K562 (cell line): Measurements from ENCODE around the gene UNC119. TPM values are rescaled to one million over a fixed set of nuclear protein-coding genes. Genes with fewer than 3 reads are reported as not detected.

Experiments used
- AFF4 ChIP-seq: sonication (generic); formaldehyde crosslinking; IDR thresholded peaks from 2 replicates; pipeline ENCODE4 v1.8.0; 2023; ENCODE audit warnings: mild to moderate bottlenecking, missing genetic modification reagents
- ARID2 ChIP-seq: fragments of 450-650 bp; IDR thresholded peaks from 2 replicates; pipeline ENCODE4 v1.6.1; 2017; ENCODE audit warnings: antibody characterized with exemption, mild to moderate bottlenecking
- BCOR ChIP-seq: fragments of 450-650 bp; IDR thresholded peaks from 2 replicates; pipeline ENCODE4 v1.6.1; 2016
- CEBPZ ChIP-seq: fragments of 150-350 bp; IDR thresholded peaks from 2 replicates; pipeline ENCODE4 v1.6.1; 2014; ENCODE audit warnings: low read depth, mild to moderate bottlenecking, low read length, borderline replicate concordance
- HDAC2 ChIP-seq: fragments of 450-650 bp; IDR thresholded peaks from 2 replicates; pipeline ENCODE4 v1.6.1; 2016; ENCODE audit warnings: mild to moderate bottlenecking
- MAFG ChIP-seq: fragments of 450-650 bp; conservative IDR thresholded peaks from 2 replicates; pipeline ENCODE4 v1.6.1; 2016; ENCODE audit warnings: missing genetic modification characterization, missing compliant biosample characterization
- NFE2 ChIP-seq: IDR thresholded peaks from 2 replicates; pipeline ENCODE4 v1.6.1; 2014; ENCODE audit warnings: antibody characterized with exemption, low read depth
- PURB ChIP-seq: sonication (generic); formaldehyde crosslinking; IDR thresholded peaks from 2 replicates; pipeline ENCODE4 v1.9.0; 2021; ENCODE audit warnings: low read depth, mild to moderate bottlenecking, missing genetic modification reagents
- SMARCA5 ChIP-seq: fragments of 450-650 bp; IDR thresholded peaks from 2 replicates; pipeline ENCODE4 v1.6.1; 2016
- TCF7L2 ChIP-seq: fragments of 150-350 bp; IDR thresholded peaks from 2 replicates; pipeline ENCODE4 v1.6.1; 2016; ENCODE audit warnings: low read depth, mild to moderate bottlenecking, low read length, moderate library complexity
- TCFL5 ChIP-seq: fragments of 250-450 bp; sonication (Bioruptor Pico); conservative IDR thresholded peaks from 2 replicates; pipeline ENCODE4 v1.6.1; 2021; ENCODE audit warnings: mild to moderate bottlenecking, moderate library complexity, matching md5 sums
- ZBTB1 ChIP-seq: sonication (generic); formaldehyde crosslinking; IDR thresholded peaks from 2 replicates; pipeline ENCODE4 v1.8.1; 2023; ENCODE audit warnings: missing genetic modification reagents, low read depth, mild to moderate bottlenecking, borderline replicate concordance
- ZBTB12 ChIP-seq: fragments of 250-450 bp; sonication (Bioruptor Pico); IDR thresholded peaks from 2 replicates; pipeline ENCODE4 v1.4.0; 2020
- ZNF146 ChIP-seq: IDR thresholded peaks from one replicate; pipeline ENCODE4 v1.6.1; 2018; ENCODE audit warnings: missing compliant biosample characterization; ENCODE audit not compliant: unreplicated experiment
- ZNF764 ChIP-seq: fragments of 250-450 bp; sonication (Bioruptor Pico); IDR thresholded peaks from 2 replicates; pipeline ENCODE4 v1.4.0; 2020; ENCODE audit warnings: low read depth, mild to moderate bottlenecking, moderate library complexity
- polyA plus RNA-seq, 8 experiments: library from polyadenylated mRNA; depleted of rRNA in 4 of 8; stranded (reverse) in 5 of 8; unstranded in 3 of 8; fragments of >200 nt; fragmentation: Nextera tagmentation in 2 of 8; fragmentation: Illumina TruSeq in 1 of 8; extraction: Ambion mirVana in 2 of 8; extraction: Trizol in 1 of 8; gene quantifications; 2 replicates each; pipeline versions ENCODE4 v1.2.1 to v1.2.3, GENCODE V29; 2011 to 2014; ENCODE audit warnings: inconsistent platforms in 1 of 8, missing spikeins in 1 of 8
- total RNA-seq, 7 experiments: library from RNA; depleted of rRNA in 6 of 7; stranded (reverse); fragments of >200 nt in 6 of 7; fragmentation: Illumina TruSeq in 2 of 7; extraction: Trizol in 2 of 7; gene quantifications; 2 replicates each; pipeline versions ENCODE4 v1.2.1 to v1.2.3, GENCODE V29; 2011 to 2021; ENCODE audit warnings: low replicate concordance in 1 of 7
- TF ChIP-seq, protein P1 (sequence below): fragments of 250-450 bp; sonication (Bioruptor Pico); IDR thresholded peaks from 2 replicates; pipeline ENCODE4 v1.5.0; 2020; ENCODE audit warnings: mild to moderate bottlenecking, borderline replicate concordance

Gene UNC119
- total and polyA plus RNA-seq, 9 of the 15 experiments (the other 6 are each of a cell fraction or from before 2014, with no cell fraction given): 0.37 to 47.7 (median 16.3) TPM

- TF ChIP-seq CEBPZ (no peak), NFE2 (no peak), SMARCA5 (peak; percentile 33; the same call in 1 of the 2 replicates), ZNF146 (CRISPR knock-in tag) (no peak), PURB (CRISPR knock-in tag) (no peak), TCF7L2 (no peak), ZBTB12 (no peak), ZNF764 (CRISPR knock-in tag) (no peak), ZBTB1 (no peak), AFF4 (CRISPR knock-in tag) (no peak), MAFG (no peak), ARID2 (no peak), TCFL5 (no peak), BCOR (peak; percentile 59), HDAC2 (0 out of 2 replicates have a peak, but pooled peaks have one; percentile 33)
- TF ChIP-seq, protein P1, sequence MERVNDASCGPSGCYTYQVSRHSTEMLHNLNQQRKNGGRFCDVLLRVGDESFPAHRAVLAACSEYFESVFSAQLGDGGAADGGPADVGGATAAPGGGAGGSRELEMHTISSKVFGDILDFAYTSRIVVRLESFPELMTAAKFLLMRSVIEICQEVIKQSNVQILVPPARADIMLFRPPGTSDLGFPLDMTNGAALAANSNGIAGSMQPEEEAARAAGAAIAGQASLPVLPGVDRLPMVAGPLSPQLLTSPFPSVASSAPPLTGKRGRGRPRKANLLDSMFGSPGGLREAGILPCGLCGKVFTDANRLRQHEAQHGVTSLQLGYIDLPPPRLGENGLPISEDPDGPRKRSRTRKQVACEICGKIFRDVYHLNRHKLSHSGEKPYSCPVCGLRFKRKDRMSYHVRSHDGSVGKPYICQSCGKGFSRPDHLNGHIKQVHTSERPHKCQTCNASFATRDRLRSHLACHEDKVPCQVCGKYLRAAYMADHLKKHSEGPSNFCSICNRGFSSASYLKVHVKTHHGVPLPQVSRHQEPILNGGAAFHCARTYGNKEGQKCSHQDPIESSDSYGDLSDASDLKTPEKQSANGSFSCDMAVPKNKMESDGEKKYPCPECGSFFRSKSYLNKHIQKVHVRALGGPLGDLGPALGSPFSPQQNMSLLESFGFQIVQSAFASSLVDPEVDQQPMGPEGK (CRISPR knock-in tag): no peak
- TF ChIP-seq, all 486 proteins: peak for 6
Measured at GRCh38 chr17:28530250-28530649, 22.2 kb downstream of the UNC119 start (continued).
